Central memory CD4-positive, alpha-beta T cell (primary cell): ENCODE measurements around the gene CAMKV.

Source experiments
- DNase-seq: peaks from one replicate; pipeline ENCODE4 v3.0.0; 2022

CAMKV gene

DNA sequence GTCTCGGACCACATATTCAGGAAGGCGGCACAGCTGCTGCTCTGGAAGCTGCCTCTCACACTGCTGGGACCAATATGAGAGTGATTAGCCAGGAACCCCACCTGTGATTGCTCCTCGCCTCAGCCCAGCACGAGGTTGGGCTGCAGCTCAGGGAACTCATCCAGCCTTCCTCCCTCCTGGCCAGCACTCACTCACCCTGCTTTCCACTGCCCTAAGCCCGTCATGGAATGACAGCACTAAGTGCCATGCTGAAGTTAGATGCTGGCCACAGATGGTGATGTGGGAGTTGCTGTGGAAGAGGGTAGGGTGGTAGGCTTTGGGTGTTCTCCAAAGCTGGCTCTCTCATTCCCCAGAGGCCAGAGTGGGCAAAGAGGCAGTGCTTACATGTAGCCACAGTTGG lies 26.6 kb upstream of the CAMKV start:
- no peak for DNase-seq

DNA sequence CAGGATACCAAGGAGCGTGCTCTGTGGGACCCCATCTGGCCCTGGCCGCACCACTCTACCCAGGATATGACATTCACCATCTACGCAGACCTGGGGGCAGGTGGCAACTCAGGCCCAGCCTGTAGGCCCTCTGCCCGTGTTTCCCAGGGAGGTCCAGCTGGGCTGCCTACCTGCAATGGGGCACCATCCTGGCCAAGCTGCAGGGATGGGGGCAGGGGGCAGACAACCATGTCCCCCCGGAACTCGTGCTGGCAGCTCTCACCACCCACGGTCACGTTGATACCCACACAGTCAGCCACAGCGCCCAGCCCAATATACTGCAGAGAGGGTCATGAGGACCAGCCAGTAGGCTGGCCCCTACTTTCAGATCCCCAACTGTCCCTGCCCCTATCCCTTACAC lies 26.1 kb upstream of the CAMKV start:
- DNase-seq = no peak

DNA sequence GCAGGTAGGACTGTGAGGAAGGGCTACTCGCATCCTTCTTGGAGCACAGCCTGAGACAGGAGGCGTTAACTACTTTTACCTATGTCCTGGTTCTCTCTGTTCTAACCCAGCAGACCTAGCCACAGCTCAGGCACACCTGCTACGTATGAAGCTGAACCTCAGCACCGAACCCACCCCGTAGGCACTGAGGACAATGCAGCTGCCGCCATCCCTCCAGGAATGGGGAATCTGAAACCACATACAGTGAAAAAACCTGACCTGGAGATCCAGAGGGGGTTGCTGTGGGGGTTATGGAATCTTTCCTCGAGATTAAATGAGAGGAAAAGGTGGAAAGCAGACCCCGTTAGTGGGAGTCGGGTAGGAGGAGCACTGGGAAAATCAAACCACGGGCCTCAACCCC lies 19.6 kb upstream of the CAMKV start:
- DNase-seq = no peak

DNA sequence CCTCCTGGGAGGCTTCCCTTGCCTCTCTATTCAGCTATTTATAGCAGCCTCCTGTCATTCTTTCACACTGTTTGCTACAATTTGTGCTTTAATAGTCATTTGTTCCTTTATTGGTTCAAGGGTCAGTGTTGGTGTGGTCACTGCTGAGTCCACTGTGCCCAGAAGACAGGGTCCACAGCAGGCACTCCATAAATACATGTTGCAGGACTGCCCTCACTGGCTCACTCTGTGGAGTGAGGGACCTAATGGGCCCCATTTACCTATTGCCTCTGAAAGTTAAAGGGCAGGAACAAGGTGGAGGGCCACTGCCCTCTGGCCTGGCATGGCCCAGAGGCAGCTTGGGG lies 17.2 kb upstream of the CAMKV start:
- DNase-seq = no peak

DNA sequence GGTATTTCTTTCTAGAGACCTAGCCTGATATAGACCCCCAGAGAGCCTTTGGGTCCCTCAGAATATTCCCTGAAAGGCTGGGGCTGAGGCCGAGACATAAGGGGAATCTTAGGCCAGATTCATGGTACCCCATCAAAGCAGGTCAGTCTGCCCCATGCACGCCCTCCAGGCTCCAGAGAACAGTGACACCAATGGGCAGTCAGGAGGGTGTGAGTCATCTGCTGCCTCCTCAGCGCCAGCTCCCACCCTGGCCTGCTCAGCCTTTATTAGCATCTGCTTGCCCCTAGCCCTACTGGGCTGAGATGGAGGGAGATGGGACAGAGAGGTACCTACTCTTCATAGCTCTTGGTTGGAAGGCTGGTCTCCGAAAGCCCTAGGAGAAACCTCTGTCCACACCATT lies 14.3 kb upstream of the CAMKV start:
- DNase-seq = no peak

DNA sequence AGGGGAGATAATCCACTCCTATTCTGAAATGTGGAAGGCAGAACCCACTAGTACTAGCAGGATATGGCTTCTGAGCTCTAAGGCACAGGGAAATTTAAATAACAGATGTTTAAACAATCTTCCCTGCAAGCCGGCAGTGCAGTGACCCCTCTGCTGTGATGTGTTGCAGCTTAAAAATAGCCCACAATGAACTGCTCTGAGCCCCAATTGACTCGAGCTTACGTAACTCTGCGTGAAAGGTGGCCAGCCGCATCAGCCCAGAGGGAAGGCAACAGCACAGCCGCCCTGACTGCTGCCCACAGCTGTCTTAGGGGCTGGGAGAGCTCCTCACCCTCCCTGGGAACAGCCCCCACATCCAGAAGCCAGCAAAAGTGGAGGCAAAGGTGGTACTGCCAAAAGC lies 12.5 kb upstream of the CAMKV start:
- no peak for DNase-seq

DNA sequence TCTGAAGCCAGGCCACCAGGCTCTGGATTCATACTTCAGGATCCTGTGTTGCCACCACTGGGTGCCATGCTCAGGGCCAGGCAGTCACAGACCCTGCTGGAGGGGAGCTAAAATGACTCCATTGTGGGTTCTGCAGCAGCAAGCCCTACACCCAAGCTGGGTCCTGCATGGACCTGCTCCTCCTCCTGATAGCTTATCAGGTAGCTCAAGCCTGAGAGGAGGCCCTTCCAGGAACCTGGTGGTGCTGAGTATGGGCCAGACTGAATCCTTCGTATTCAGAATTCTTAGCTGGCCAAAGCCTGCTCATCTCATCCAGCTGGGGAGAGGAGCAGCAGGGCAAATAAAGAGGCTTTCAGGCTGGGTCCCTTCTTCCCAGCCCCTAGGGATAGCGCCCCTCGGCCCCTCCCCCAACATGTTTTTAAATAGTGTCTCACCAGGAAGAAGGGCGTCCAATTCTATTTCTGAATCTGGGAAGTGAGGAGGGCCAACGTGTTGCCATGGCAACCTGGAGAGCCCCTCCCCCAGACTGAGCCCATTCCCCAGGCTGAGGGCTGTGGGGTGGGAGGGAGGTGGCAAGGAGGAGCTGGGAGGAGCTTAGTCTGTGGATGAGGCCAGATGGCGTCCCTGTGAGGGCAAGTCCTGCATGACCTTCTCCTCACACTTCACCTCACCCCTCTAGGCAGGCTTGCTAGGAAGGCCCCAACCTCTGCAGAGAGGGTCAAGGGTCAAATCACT lies 11.0 kb upstream of the CAMKV start:
- DNase-seq = no peak

DNA sequence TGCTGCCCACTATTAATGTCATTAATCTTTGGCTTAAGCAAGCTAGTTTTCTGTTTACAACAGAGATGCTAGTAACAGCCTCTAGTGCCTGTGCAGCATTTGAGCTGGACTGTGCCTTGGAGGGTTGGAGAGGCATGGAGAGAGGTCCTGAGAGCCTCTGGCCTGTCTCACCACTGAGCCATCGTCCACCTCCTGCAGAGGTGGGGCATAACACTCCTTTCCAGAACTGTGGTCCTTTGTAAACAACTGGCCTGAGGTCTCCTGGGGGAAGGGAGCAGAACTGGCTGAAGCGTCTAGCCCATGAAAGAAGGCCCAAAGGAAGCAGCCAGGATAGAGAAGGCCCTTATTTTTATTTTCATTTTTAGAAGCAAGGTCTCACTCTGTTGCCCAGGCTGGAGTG lies 10.0 kb upstream of the CAMKV start:
- DNase-seq = no peak

DNA sequence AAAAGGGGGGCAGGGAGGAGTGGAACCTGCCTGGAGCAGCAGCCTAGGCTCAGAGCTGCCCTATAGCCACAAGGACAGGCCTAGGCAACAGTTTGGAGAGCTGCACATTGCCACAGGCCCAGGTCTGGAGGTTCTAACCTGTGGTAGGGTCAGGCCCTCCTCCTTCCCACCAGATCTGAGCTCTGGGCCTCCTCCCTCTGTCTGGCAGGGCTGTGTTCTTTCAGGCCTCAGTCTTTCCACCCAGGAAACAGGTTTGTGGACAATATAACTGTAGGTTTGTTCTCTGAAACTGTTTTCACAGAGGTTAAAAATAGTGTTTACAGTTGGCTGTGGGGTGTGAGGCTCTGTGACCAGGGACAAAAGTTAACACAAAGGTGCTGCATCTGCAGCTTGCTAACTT lies 9.0 kb upstream of the CAMKV start:
- no peak for DNase-seq

DNA sequence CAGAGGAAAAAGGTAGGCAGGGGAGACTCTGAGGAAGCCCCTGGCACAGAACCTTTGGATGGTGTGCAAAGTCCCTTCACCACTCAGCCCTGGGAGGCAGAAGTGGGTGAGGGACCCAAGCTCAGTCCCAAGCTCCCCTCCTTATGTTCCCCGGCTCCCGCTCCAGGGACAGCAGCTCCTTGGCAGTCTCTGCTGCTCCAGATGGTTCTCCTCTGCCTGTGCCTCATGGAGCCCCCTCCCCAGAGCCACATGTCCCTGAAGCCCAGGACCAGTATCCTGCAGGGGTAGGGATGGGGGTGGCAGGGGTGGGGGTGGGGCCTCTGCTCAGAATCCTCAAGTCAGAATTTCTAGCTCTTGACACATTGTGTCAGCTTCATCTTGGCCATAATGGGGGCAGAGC lies 8.0 kb upstream of the CAMKV start:
- DNase-seq = no peak

DNA sequence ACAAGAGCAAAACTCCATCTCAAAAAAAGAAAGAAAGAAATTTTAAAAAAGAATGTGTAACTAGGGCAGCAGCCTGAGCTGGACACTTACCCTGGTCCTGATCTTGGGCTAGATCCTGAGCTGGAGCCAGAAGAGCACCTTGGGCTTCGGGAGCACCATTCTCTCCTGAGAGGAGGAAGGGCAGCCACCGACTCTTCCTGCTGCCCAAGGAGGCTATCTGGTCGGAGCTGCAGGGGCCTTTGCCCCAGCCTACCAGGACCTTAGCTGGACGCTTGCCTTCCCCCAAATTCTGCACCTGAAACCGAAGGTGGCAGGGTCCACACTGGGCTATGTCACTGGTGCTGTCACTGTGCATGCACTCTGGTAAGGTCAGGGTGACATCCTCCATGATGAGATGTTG lies 6.9 kb upstream of the CAMKV start:
- DNase-seq = no peak

DNA sequence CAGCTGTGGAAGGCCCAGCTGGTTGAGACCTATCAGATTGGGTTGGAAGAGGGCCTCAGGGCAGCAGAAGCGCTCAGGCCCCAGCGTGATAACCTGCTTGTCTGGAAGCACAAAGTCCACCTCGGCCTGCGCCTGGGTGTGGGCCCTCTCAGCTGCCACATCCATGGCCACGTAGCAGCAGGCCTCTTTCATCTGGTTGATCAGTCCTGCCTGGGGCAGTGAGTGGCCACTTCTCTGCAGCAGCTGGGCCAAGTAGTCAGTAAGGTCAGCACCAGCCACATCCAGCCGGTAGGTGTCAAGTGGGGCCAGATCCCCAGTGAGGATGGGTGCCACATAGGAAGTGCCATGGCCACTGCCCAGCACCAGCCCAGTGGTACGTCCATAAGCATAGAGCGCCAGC lies 3.9 kb upstream of the CAMKV start:
- DNase-seq = no peak

DNA sequence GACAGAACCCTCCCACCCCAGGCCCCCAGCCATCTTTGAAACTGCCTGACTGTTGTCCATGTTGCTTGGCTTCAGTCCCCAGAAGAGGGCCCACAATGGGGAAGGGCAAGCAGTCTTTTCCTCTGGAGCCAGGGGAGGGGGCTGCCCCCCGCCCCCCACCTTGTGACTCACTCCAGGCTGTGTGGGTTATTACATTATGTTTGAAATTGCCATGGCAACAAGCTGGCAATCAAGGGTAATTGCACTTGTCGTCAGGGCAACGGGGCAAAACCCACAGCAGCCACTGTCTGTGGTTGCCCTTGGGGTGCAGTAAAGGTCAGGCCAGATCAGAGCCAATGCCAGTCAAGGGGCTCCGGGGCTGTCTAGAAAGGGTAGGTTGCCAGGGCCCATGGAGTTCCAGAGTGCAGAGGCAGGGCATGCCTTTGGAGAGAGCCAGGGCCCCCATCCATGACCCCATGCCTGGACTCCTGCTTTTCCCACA lies 3.1 kb upstream of the CAMKV start:
- DNase-seq = peak; percentile 26

DNA sequence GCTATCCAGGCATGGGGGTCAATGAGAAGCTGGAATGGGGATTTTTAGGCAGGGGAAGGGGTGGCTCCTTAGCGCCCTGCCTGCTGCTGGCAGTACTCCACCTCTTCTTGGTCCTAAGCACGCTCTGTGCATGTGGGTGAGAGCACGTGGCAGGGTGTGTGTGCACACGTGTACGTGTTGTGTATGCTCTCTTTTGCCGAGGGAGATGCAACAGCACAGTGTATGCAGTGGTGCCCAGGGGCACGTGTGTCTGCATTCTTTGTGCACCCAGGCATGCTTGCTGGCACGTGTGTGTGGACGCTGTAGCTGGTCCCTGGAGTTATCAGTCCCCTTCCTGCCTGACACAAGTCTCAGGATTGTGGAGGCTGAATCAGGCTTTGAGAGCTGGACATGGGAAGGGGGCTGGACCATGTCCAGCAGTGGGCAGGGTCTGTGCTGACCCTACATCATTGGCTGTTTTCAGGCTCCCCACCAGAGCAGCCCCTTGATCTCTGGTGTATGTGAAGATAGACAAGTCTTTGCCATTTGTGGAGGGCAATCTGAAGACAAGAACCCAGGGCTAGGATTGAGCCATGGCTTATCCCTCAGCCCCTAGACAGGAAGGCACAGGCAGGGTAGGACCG lies 1.9 kb upstream of the CAMKV start:
- no peak for DNase-seq

DNA sequence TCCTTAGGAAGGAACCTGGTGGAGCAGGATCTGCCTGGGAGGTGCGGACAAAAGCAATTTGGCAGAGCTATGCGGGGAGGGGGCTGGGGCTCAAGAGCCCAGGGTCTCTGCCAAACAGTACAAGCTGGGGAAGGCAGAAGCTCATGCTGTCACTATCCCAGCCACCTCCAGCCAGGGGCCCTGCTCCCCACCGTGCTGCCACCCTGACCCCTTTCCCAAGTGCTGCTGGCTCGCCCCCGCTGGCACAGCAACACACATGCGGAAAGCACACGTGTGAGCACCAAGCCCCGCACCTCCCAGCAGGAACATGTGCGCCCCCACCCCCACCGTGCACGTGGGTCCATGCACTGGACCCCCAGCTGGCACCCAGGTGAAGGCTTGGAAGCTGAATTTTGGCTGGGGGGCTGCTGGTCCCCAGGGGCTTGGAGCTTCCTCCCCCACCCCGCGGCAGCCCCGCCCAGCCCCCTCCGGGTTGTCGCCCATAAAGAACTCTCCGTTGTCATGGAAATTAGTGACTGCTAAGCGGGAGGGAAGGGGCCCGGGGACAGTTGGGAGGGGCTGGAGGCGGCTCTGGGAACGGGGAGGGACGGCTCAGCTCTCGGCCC lies 742 bp downstream of the CAMKV start:
- DNase-seq = no peak

DNA sequence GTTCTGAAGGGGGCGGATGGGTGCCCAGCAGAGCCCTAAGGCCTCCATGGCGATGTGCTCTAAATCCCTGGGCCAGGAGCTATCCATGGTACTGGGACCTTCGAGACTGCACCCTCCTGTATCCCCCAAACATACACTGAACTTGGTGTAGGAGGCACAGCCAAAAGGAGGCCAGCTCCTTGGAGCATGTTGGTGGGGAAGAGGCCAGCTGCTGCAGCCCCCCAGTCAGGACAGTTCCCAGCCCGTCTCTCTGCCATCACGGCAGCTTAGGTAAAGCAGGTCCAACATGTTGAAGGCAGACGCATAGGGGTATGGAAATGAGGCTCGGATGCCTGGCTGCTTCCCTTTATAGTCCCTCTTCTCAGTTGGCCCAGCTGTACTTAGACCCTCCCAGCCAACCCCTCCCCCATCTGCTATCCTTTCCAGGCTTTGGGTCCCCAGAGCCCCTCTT lies 1.8 kb downstream of the CAMKV start:
- no peak for DNase-seq

DNA sequence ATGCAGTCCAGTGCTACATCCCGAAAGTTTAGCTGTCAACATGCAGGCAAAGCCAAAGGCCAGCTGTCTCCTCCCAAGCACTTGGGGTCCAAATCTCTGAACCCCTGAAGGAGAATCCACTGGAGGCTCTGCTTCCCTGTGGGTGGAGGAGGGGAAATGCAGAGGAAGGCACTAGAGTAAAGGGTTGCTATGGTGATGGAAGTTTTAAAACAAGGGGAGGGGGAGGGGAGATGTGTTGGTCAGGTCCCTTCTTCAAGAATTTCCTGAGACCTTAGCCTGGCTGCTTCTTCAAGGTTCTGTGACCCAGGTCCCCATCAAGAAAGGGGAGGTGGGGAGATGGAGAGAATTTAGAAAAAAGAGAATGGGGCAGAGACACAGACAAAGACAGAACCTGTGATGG lies 2.3 kb downstream of the CAMKV start:
- DNase-seq = no peak

DNA sequence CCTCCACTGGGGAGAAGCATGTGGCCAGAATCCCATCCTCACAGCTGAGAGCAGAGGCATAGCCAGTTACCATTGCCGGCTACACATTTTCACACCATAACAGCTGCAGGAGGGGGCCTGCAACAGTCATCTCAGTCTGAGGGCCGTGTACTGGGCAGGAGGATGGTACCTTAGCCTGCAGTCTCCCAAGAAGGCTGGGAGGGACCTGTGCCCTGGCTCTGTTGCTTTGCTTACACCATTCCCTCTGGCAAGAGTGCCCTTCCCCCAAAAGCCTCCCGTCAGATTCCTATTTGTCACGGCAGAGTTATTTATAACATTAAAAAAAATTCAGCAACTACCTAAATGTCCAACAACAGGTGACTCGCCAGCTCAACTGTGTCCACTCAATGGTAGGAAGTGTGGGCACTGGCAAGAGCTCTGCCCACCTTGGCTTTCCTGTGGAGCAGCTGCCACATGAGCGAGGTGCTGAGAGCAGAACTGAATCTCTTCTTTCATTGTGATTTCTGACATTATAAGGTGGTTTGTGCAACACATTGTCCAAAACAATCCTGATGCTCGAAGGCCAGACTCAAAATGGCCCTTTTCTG lies 4.4 kb downstream of the CAMKV start:
- DNase-seq = no peak

DNA sequence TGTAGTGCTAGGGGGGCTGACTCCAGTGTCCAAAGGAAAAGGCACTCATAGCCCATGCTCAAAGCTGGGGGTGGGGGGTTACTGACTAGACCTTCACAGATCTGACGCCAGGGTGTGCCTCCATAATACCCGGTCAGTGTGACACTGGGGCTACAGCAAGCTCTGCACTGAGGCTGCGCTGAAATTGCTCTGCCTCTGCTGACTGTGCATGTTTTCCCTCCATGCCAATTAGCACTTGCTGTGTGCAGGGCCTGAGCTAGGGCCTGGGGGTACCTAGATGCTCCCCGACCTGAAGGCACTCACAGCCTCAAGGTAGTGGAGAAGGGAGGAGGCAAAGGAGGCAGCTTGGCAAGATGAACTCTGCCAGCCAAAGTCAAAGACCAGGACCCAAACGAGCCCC lies 5.2 kb downstream of the CAMKV start:
- no peak for DNase-seq

DNA sequence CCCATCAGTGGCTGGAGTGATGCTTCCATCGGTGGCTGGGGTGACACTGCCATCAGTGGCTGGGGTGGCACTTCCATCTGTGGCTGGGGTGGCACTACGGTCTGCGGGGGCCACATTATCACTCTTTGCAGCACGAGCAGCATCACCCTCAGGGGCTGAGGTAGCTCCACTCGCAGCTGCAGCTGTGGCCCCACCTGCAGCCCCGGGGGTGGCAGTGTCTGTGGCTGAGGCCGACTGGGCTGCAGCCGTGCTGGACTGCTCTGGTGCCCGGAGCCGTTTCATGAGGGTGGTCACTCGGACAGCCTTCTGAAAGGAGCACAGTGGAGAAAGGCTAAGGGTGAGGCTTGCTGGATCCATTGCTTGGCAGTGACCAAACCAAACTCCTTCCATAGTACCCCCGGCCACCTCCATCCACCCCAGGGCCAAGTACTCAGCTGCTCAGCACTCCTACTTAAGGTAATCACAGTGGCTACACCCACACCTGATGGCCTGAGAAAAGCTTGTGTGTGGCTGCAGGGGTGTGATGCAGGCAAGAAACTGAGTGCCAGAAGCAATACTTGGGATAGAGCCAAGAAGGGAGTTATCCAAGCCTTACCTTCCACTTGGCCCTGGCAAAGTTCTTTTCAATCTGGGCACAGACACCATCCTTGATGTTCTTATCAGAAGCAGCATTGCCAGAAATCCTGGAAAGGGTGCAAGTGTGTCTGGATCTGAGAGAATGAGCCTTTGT lies 10.0 kb downstream of the CAMKV start:
- DNase-seq = no peak

DNA sequence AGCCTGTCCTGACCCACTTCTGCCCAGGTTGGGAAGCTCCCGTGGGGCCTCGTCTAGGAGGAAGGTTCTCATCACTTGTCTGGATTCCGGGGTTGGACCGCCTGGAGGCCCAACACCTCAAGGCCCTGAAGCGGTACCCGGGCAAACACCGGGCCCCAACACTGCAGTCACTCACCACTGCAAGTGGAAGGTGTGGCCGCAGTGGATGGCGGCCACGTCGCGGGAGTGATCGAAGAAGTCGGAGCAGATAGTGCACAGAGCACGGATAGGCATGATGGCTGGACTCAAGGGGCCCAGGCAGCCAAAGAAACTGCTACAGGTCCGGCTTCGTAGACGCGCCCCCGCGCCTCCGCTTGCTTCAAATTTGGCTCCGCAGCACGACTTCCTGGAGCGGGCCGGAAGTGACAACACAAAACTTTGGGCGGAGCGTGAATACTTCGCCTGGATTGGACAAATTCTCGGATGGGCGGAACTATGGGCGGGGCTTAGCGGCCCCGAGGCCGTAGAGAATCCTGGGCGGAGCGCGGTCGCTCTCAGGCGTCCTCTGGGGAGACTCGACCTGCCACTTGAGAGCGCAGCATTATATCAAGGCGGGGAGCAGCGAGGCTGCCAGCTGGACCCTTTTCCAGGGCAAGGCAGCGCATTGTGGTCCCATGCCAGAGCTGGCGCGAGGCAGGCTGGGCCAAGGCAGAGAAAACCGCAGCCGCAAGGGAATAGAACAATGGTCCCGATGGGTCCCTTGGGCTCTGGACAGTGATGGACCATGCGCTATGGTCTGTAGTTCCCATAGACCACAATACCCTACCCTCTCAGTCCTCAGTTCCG lies 13.3 kb downstream of the CAMKV start, which contains the start of gene TRAIP:
TRAIP (minus strand) TSS at position 384 of the 825 bp plus-strand sequence; CDS start at position 273, 111 bp downstream.
- DNase-seq = peak; percentile 92

DNA sequence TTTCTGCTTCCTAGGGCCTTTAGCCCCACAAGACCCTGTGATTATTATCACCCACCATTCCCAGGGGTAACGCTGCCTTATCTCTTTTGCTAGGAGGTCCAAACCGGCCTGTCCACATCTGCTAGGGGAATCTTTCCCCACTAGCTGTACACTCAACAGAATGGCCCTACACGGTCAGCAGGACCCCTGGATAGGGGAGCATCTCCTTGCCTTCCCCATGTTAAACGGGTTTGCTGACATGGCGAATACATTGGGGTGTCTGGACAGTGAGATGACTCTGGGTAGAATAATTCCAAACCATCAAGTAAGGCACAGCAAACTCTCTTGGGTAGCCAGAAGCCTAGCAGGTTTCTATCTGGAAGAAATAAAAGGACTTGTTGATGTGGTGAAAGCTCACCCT lies 14.0 kb downstream of the CAMKV start:
- DNase-seq = no peak
